Endothelial cell of umbilical vein (primary cell): ENCODE measurements around the gene NECTIN4. TPM values are rescaled to one million over a fixed set of nuclear protein-coding genes. Genes with fewer than 3 reads are reported as not detected.

Source experiments
- BruUV-seq: library from RNA; stranded (reverse); fragments of 400-500 nt; replicated peaks from 2 replicates; lab custom pipeline; 2021; lab: Mats Ljungman, UMichigan
- CTCF ChIA-PET: fragments of 300-600, 350-600 bp; sonication (Branson Sonifier 250); formaldehyde crosslinking; loops from one replicate; lab custom pipeline; 2021; ENCODE audit warnings: antibody characterized with exemption, inconsistent platforms; lab: Charles Lee
- POLR2A ChIA-PET: fragments of 300-600, 350-600 bp; sonication (Branson Sonifier 250); formaldehyde crosslinking; loops from one replicate; lab custom pipeline; 2021; ENCODE audit warnings: antibody characterized with exemption, inconsistent platforms; lab: Charles Lee
- DNase-seq: peaks from one replicate; pipeline ENCODE4 v3.0.0-alpha.2; 2011; ENCODE audit warnings: low read depth, low spot score
- FAIRE-seq: peaks from 2 replicates; lab custom pipeline; 2011; peaks lifted over from hg19 to GRCh38; lab: Jason Lieb, UNC
- H2AFZ ChIP-seq: 2 replicates; pipeline ENCODE4 v1.6.0; 2012; ENCODE audit warnings: low read depth, low read length, control low read depth, inconsistent platforms
- H3K27ac ChIP-seq: 2 replicates; pipeline ENCODE4 v1.5.1; 2011; ENCODE audit warnings: low read depth, mild to moderate bottlenecking, control low read depth, low read length, moderate library complexity; ENCODE audit not compliant: insufficient read depth
- H3K27me3 ChIP-seq, 2 experiments: 2 replicates each; pipeline versions ENCODE4 v1.6.0 to v1.6.1; 2011; ENCODE audit warnings: low read length in 2 of 2, mixed read lengths in 1 of 2; ENCODE audit not compliant: control insufficient read depth in 2 of 2, insufficient read depth in 2 of 2
- H3K36me3 ChIP-seq, 2 experiments: 2 replicates in 1 of 2; 3 replicates in 1 of 2; pipeline ENCODE4 v1.5.1; 2011; ENCODE audit warnings: low read length in 2 of 2, mild to moderate bottlenecking in 1 of 2, moderate library complexity in 1 of 2; ENCODE audit not compliant: control insufficient read depth in 2 of 2, insufficient read depth in 2 of 2; ENCODE audit errors: extremely low read depth in 1 of 2
- H3K4me1 ChIP-seq: 3 replicates; pipeline ENCODE4 v1.5.1; 2011; ENCODE audit warnings: mild to moderate bottlenecking, low read length; ENCODE audit not compliant: control insufficient read depth, insufficient read depth; ENCODE audit errors: extremely low read depth
- H3K4me2 ChIP-seq: 2 replicates; pipeline ENCODE4 v1.6.1; 2011; ENCODE audit warnings: low read length, control low read depth, mixed read lengths; ENCODE audit not compliant: insufficient read depth
- H3K4me3 ChIP-seq, 3 experiments: fragments of 200-600 bp in 1 of 3; sonication (generic), shearing (Covaris generic) in 1 of 3; replicated peaks in 1 of 3; 2 replicates each; pipeline ENCODE4 v1.5.1; 2011 to 2016; ENCODE audit warnings: control low read depth in 3 of 3, low read length in 3 of 3, mild to moderate bottlenecking in 2 of 3, inconsistent platforms in 1 of 3, low read depth in 1 of 3, moderate library complexity in 1 of 3; ENCODE audit not compliant: insufficient read depth in 1 of 3
- H3K79me2 ChIP-seq: 2 replicates; pipeline ENCODE4 v1.6.0; 2012; ENCODE audit warnings: low read length, inconsistent platforms; ENCODE audit not compliant: control insufficient read depth, insufficient read depth
- H3K9ac ChIP-seq: replicated peaks from 2 replicates; pipeline ENCODE3; 2011; ENCODE audit warnings: low read length, control low read depth; ENCODE audit not compliant: insufficient read depth; ENCODE audit errors: extremely low read depth
- H3K9me1 ChIP-seq: replicated peaks from 3 replicates; pipeline ENCODE4 v1.6.0; 2011; ENCODE audit warnings: mild to moderate bottlenecking, low read length; ENCODE audit not compliant: control insufficient read depth, insufficient read depth; ENCODE audit errors: extremely low read depth
- H3K9me3 ChIP-seq: replicated peaks from 2 replicates; pipeline ENCODE4 v1.5.1; 2012; ENCODE audit warnings: low read length, inconsistent platforms; ENCODE audit not compliant: control insufficient read depth, insufficient read depth
- H4K20me1 ChIP-seq: replicated peaks from 2 replicates; pipeline ENCODE3; 2011; ENCODE audit warnings: mild to moderate bottlenecking, low read length; ENCODE audit not compliant: control insufficient read depth, insufficient read depth; ENCODE audit errors: extremely low read depth
- CTCF ChIP-seq, 2 donors: IDR thresholded peaks; 1 replicate in 1 of 2; 2 replicates in 1 of 2; pipeline ENCODE4 v1.5.1; 2011; ENCODE audit warnings: low read length in 2 of 2, mild to moderate bottlenecking in 2 of 2, moderate library complexity in 2 of 2, control low read depth in 1 of 2, inconsistent platforms in 1 of 2, low read depth in 1 of 2; ENCODE audit not compliant: insufficient read depth in 1 of 2; ENCODE audit errors: extremely low read depth in 1 of 2
- EZH2 ChIP-seq: IDR thresholded peaks from 2 replicates; pipeline ENCODE4 v1.6.1; 2012; ENCODE audit warnings: borderline replicate concordance, low read depth, mild to moderate bottlenecking, moderate library complexity, low read length, inconsistent platforms; ENCODE audit not compliant: severe bottlenecking
- FOS ChIP-seq: IDR thresholded peaks from 2 replicates; pipeline ENCODE4 v1.6.1; 2011; ENCODE audit warnings: mild to moderate bottlenecking, low read length, moderate library complexity, borderline replicate concordance; ENCODE audit not compliant: insufficient read depth
- GATA2 ChIP-seq: IDR thresholded peaks from 2 replicates; pipeline ENCODE4 v1.7.0; 2011; ENCODE audit warnings: low read depth, mild to moderate bottlenecking, moderate library complexity, mixed read lengths, low read length; ENCODE audit not compliant: insufficient read length, insufficient read depth
- JUN ChIP-seq: IDR thresholded peaks from 2 replicates; pipeline ENCODE4 v1.6.1; 2011; ENCODE audit warnings: borderline replicate concordance, low read depth; ENCODE audit not compliant: insufficient read length, insufficient read depth
- MAX ChIP-seq: IDR thresholded peaks from 2 replicates; pipeline ENCODE4 v1.6.1; 2011; ENCODE audit not compliant: insufficient read depth, insufficient read length
- MYC ChIP-seq: IDR thresholded peaks from one replicate; pipeline ENCODE4 v1.6.1; 2011; ENCODE audit warnings: mild to moderate bottlenecking, low read depth, low read length
- POLR2A ChIP-seq: IDR thresholded peaks from 2 replicates; pipeline ENCODE4 v1.6.1; 2012; ENCODE audit warnings: low read depth, mild to moderate bottlenecking, control low read depth, low read length
- POLR2AphosphoS5 ChIP-seq: IDR thresholded peaks from 2 replicates; pipeline ENCODE4 v1.6.1; 2012; ENCODE audit warnings: low read depth, mild to moderate bottlenecking, control low read depth, low read length, moderate library complexity; ENCODE audit not compliant: insufficient read depth
- dilution Hi-C: fragments of 300-500 bp; cut with MboI; formaldehyde crosslinking; loops from one replicate; pipeline ENCODE4 v1.15.0; 2019; ENCODE audit warnings: low sequenced_read_pairs; ENCODE audit not compliant: extremely low pct_ligation_motif_present
- intact Hi-C: fragments of 100-400 bp; cut with micrococcal nuclease; formaldehyde crosslinking; loops from one replicate; pipeline ENCODE4 v1.10.0; 2022
- polyA plus RNA-seq, 4 experiments: library from polyadenylated mRNA; depleted of rRNA in 3 of 4; stranded (reverse) in 3 of 4; unstranded in 1 of 4; fragments of >200 nt; gene quantifications; 2 replicates each; pipeline versions ENCODE4 v1.2.1 to v1.2.3, GENCODE V29; 2011 to 2012; ENCODE audit warnings: missing spikeins in 1 of 4
- total RNA-seq: library from RNA; stranded (reverse); gene quantifications from 2 replicates; pipeline ENCODE4 v1.2.3, GENCODE V29; 2021

NECTIN4 gene
- total and polyA plus RNA-seq, 2 donors (not counting 3 experiments of a cell fraction or from before 2014, with no cell fraction given) = 0.15 to 0.58 TPM

GRCh38 chr1:161095230-161095629 is 5.9 kb upstream of the NECTIN4 start:
- BruUV-seq = no TSS peak
- Histone ChIP-seq H3K9me1 (no peaks in the 10 kb centered on the region), H3K9me3 (no peaks in the 10 kb centered on the region), H3K9ac (no peak overlapping the region), H2AFZ (no peak overlapping the region), H3K79me2 (no peaks in the 10 kb centered on the region), H3K27me3 (no peaks in the 10 kb centered on the region), H4K20me1 (no peaks in the 10 kb centered on the region), H3K27ac (no peak overlapping the region), H3K4me2 (no peak overlapping the region), H3K4me1 (peaks cover 8% of the 10 kb centered on the region), H3K36me3 (peaks cover 2 to 5% of the 10 kb centered on the region in 2 experiments), H3K4me3 (no peak overlapping the region)
- CTCF ChIA-PET = interaction anchor here (1.3 to 7.6 kb wide), 2 partner anchors 99 to 105 kb away, joined by 4 to 197 read pairs; no protein-coding TSS in a partner anchor
- POLR2A ChIA-PET = no interaction called here
- intact Hi-C loops = loop anchor here (5.0 kb wide), 1 partner anchor 368 kb away; no protein-coding TSS in a partner anchor
- DNase-seq (no peak), FAIRE-seq (no peak)
- no peak for TF ChIP-seq FOS
- TF ChIP-seq GATA2 = no peak
- no peak for TF ChIP-seq CTCF (IDR thresholded peaks at IDR 0.05; ENCODE audit: extremely low read depth in 1 of 2, insufficient read depth in 1 of 2, low read depth in 1 of 2, low read length in 2 of 2)
- no peak for TF ChIP-seq JUN
- TF ChIP-seq POLR2A = no peak
- TF ChIP-seq POLR2AphosphoS5 = no peak
- TF ChIP-seq MAX = no peak
- TF ChIP-seq EZH2 = no peak
- no peak for TF ChIP-seq MYC
- dilution Hi-C loops = no loop called here
